Measurements from ENCODE around the gene COP1. TPM values are rescaled to one million over a fixed set of nuclear protein-coding genes. Genes with fewer than 3 reads are reported as not detected.

Gene COP1
- total and polyA plus RNA-seq, 10 of the 15 experiments (the other 5 are each of a cell fraction or from before 2014, with no cell fraction given) = 17.7 to 49.9 (median 38.7) TPM

DNA sequence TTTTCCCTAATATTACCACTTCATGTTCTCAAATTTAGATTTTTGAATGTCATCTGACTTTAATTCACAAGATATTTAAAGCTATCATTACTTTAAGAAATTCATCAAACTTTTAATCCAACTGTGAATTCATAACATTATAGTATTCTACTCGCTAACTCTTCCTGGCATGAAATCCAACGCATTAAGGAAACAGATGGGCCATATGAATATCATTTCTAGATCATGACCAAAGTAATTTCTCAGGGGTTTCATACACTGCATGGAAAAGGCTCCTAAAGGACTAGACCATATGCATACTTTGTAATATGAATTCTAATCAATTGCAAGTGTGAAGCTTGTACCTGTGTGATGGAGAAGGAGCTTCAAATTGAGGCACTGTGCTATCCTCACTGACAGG is 72.4 kb downstream of the COP1 start:
- in situ Hi-C loops (cut with MboI) = no loop called here
- Histone ChIP-seq H3K36me3 (ENCODE audit: control insufficient read depth in 2 of 2, insufficient read depth in 2 of 2, low read length in 1 of 2) (peaks cover 0 to 2% of the 10 kb centered on the region in 2 experiments; a peak in 1 of 4 replicates), H3K9me3 (replicated peaks; ENCODE audit: control insufficient read depth, insufficient read depth, low read length) (no peaks in the 10 kb centered on the region), H3K9ac (ENCODE audit: control insufficient read depth, insufficient read depth, low read length) (no peak overlapping the region), H4K20me1 (ENCODE audit: control insufficient read depth, insufficient read depth) (no peaks in the 10 kb centered on the region), H3K79me2 (ENCODE audit: control insufficient read depth, insufficient read depth, low read length) (peaks cover 2% of the 10 kb centered on the region; the same call in 1 of the 2 replicates), H3K27ac (ENCODE audit: control insufficient read depth, insufficient read depth) (no peak overlapping the region), H3K4me2 (ENCODE audit: control insufficient read depth, insufficient read depth) (no peak overlapping the region), H3K4me3 (no peak overlapping the region), H2AFZ (ENCODE audit: control insufficient read depth, low read depth, low read length) (no peak overlapping the region), H3K4me1 (ENCODE audit: control insufficient read depth, insufficient read depth, low read length) (no peaks in the 10 kb centered on the region), H3K27me3 (replicated peaks in 1 of 2; ENCODE audit: control insufficient read depth in 2 of 2, insufficient read depth in 2 of 2, low read length in 1 of 2) (no peaks in the 10 kb centered on the region)
- ChIA-PET CTCF (interaction anchor here (1.0 kb wide), 1 partner anchor 15 kb away, joined by 3 read pairs; no protein-coding TSS in a partner anchor), POLR2A (no interaction called here), SMC1A (ENCODE audit: uncharacterized antibody, unreplicated experiment) (interaction anchor here (1.3 kb wide), 1 partner anchor 12 kb away, joined by 3 read pairs; no protein-coding TSS in a partner anchor), RAD21 (ENCODE audit: unreplicated experiment) (no interaction called here)
- intact Hi-C loops (cut with micrococcal nuclease; ENCODE audit: unreplicated experiment) = no loop called here
- BruUV-seq (replicated peaks) = no TSS peak
- FAIRE-seq (no peak), DNase-seq (ENCODE audit: low read depth, low spot score) (no peak), ATAC-seq (no peak)
- no peak for TF ChIP-seq BCLAF1 (IDR thresholded peaks at IDR 0.05)
- TF ChIP-seq NFYB (IDR thresholded peaks at IDR 0.05; ENCODE audit: insufficient read depth, low read depth, low read length) = no peak
- TF ChIP-seq STAT3 (IDR thresholded peaks at IDR 0.05; ENCODE audit: low read depth, low read length) = no peak
- 100% methylated on average over 2 of the region's 2 CpGs for WGBS (ENCODE audit: insufficient coverage, insufficient replicate concordance, low lambda C conversion rate, missing lambda C conversion rate)

DNA sequence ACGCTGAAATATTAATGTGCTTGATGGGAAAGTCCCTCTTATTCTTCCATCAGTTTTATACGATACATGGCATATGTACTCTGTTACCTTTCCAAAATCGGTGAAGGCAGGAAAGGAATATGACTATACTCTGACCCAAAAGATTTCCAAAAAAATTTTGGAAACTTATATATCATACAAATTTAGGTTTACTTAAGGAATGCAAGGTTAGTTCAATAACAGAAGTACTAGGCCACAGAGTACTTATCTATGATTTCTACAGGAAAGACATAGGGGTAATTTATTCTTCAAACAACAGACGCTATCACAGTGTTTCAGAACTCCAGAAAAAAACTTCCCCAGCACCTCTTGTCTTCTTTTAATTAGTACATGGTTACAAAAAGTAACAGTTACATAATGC is 84.8 kb downstream of the COP1 start:
- no peaks in the 10 kb centered on the region for H3K27me3 ChIP-seq (replicated peaks in 1 of 2; ENCODE audit: control insufficient read depth in 2 of 2, insufficient read depth in 2 of 2, low read length in 1 of 2)
- POLR2A ChIA-PET = no interaction called here
- intact Hi-C loops (cut with micrococcal nuclease; ENCODE audit: unreplicated experiment) = no loop called here
- SMC1A ChIA-PET (ENCODE audit: uncharacterized antibody, unreplicated experiment) = no interaction called here
- H3K36me3 ChIP-seq (ENCODE audit: control insufficient read depth in 2 of 2, insufficient read depth in 2 of 2, low read length in 1 of 2) = peaks cover 0 to 3% of the 10 kb centered on the region in 2 experiments; a peak in 1 of 4 replicates
- CTCF ChIA-PET = no interaction called here
- WGBS (ENCODE audit: insufficient coverage, insufficient replicate concordance, low lambda C conversion rate, missing lambda C conversion rate) = 84% methylated on average over 4 of the region's 4 CpGs
- H3K4me3 ChIP-seq = no peak overlapping the region
- H3K4me2 ChIP-seq (ENCODE audit: control insufficient read depth, insufficient read depth) = no peak overlapping the region
- RAD21 ChIA-PET (ENCODE audit: unreplicated experiment) = no interaction called here
- ATAC-seq = no peak
- no peak overlapping the region for H3K27ac ChIP-seq (ENCODE audit: control insufficient read depth, insufficient read depth)
- H3K79me2 ChIP-seq (ENCODE audit: control insufficient read depth, insufficient read depth, low read length) = no peaks in the 10 kb centered on the region
- no peak for DNase-seq (ENCODE audit: low read depth, low spot score)
- peaks cover 7% of the 10 kb centered on the region for H3K9me3 ChIP-seq (replicated peaks; ENCODE audit: control insufficient read depth, insufficient read depth, low read length)
- H3K4me1 ChIP-seq (ENCODE audit: control insufficient read depth, insufficient read depth, low read length) = no peaks in the 10 kb centered on the region
- no peak overlapping the region for H3K9ac ChIP-seq (ENCODE audit: control insufficient read depth, insufficient read depth, low read length)
- no peaks in the 10 kb centered on the region for H4K20me1 ChIP-seq (ENCODE audit: control insufficient read depth, insufficient read depth)
- no TSS peak for BruUV-seq (replicated peaks)
- no peak overlapping the region for H2AFZ ChIP-seq (ENCODE audit: control insufficient read depth, low read depth, low read length)
- no peak for FAIRE-seq
- in situ Hi-C loops (cut with MboI) = no loop called here
- TF ChIP-seq PAX5 (IDR thresholded peaks at IDR 0.05; ENCODE audit: borderline replicate concordance, low read depth, low read length) = no peak
- TF ChIP-seq BACH1 (IDR thresholded peaks at IDR 0.05; ENCODE audit: borderline replicate concordance) = no peak
- TF ChIP-seq, protein P1, sequence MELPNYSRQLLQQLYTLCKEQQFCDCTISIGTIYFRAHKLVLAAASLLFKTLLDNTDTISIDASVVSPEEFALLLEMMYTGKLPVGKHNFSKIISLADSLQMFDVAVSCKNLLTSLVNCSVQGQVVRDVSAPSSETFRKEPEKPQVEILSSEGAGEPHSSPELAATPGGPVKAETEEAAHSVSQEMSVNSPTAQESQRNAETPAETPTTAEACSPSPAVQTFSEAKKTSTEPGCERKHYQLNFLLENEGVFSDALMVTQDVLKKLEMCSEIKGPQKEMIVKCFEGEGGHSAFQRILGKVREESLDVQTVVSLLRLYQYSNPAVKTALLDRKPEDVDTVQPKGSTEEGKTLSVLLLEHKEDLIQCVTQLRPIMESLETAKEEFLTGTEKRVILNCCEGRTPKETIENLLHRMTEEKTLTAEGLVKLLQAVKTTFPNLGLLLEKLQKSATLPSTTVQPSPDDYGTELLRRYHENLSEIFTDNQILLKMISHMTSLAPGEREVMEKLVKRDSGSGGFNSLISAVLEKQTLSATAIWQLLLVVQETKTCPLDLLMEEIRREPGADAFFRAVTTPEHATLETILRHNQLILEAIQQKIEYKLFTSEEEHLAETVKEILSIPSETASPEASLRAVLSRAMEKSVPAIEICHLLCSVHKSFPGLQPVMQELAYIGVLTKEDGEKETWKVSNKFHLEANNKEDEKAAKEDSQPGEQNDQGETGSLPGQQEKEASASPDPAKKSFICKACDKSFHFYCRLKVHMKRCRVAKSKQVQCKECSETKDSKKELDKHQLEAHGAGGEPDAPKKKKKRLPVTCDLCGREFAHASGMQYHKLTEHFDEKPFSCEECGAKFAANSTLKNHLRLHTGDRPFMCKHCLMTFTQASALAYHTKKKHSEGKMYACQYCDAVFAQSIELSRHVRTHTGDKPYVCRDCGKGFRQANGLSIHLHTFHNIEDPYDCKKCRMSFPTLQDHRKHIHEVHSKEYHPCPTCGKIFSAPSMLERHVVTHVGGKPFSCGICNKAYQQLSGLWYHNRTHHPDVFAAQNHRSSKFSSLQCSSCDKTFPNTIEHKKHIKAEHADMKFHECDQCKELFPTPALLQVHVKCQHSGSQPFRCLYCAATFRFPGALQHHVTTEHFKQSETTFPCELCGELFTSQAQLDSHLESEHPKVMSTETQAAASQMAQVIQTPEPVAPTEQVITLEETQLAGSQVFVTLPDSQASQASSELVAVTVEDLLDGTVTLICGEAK (IDR thresholded peaks at IDR 0.05; ENCODE audit: borderline replicate concordance) = no peak
- no peak for TF ChIP-seq TAF1 (IDR thresholded peaks at IDR 0.05; ENCODE audit: borderline replicate concordance, low read depth, low read length)
- no peak for TF ChIP-seq STAT3 (IDR thresholded peaks at IDR 0.05; ENCODE audit: low read depth, low read length)
- TF ChIP-seq TBL1XR1 (IDR thresholded peaks at IDR 0.05; ENCODE audit: low read depth, low read length) = no peak
- TF ChIP-seq, protein P2, sequence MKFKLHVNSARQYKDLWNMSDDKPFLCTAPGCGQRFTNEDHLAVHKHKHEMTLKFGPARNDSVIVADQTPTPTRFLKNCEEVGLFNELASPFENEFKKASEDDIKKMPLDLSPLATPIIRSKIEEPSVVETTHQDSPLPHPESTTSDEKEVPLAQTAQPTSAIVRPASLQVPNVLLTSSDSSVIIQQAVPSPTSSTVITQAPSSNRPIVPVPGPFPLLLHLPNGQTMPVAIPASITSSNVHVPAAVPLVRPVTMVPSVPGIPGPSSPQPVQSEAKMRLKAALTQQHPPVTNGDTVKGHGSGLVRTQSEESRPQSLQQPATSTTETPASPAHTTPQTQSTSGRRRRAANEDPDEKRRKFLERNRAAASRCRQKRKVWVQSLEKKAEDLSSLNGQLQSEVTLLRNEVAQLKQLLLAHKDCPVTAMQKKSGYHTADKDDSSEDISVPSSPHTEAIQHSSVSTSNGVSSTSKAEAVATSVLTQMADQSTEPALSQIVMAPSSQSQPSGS (IDR thresholded peaks at IDR 0.05; ENCODE audit: low read length) = no peak
